Progenitor cell of endocrine pancreas (in vitro differentiated cells): ENCODE data around the gene ZBED1. TPM values are rescaled to one million over a fixed set of nuclear protein-coding genes. Genes with fewer than 3 reads are reported as not detected.

Source experiments
- DNase-seq: peaks from one replicate; pipeline ENCODE4 v3.0.0; 2021; ENCODE audit warnings: low spot score; ENCODE audit not compliant: unreplicated experiment
- H3K27ac Mint-ChIP-seq: 2 replicates; pipeline ENCODE4 v1.8.0; 2021; ENCODE audit warnings: mild to moderate bottlenecking, moderate library complexity, mixed read lengths
- H3K27me3 Mint-ChIP-seq: 2 replicates; pipeline ENCODE4 v1.8.0; 2021; ENCODE audit warnings: mixed read lengths
- H3K36me3 Mint-ChIP-seq: 2 replicates; pipeline ENCODE4 v1.8.0; 2022; ENCODE audit warnings: mixed read lengths; ENCODE audit not compliant: insufficient read depth
- H3K4me1 Mint-ChIP-seq: 2 replicates; pipeline ENCODE4 v1.8.0; 2021; ENCODE audit warnings: low read depth, mixed read lengths
- H3K4me3 Mint-ChIP-seq: 2 replicates; pipeline ENCODE4 v1.8.0; 2021; ENCODE audit warnings: low read depth, mild to moderate bottlenecking, moderate library complexity, mixed read lengths
- H3K9me3 Mint-ChIP-seq: 2 replicates; pipeline ENCODE4 v1.8.0; 2021; ENCODE audit warnings: low read depth, mixed read lengths
- total RNA-seq: library from RNA; stranded (reverse); gene quantifications from 2 replicates; pipeline ENCODE4 v1.2.1, GENCODE V29; 2021
- TF ChIP-seq, protein P1 (sequence below): fragments of 200-600 bp; sonication (generic); IDR thresholded peaks from one replicate; pipeline ENCODE4 v1.5.0; 2021; ENCODE audit warnings: antibody characterized with exemption, mild to moderate bottlenecking; ENCODE audit not compliant: unreplicated experiment

ZBED1 gene
- total RNA-seq, 1 donor from 2014 or later: 59.6 TPM

DNA sequence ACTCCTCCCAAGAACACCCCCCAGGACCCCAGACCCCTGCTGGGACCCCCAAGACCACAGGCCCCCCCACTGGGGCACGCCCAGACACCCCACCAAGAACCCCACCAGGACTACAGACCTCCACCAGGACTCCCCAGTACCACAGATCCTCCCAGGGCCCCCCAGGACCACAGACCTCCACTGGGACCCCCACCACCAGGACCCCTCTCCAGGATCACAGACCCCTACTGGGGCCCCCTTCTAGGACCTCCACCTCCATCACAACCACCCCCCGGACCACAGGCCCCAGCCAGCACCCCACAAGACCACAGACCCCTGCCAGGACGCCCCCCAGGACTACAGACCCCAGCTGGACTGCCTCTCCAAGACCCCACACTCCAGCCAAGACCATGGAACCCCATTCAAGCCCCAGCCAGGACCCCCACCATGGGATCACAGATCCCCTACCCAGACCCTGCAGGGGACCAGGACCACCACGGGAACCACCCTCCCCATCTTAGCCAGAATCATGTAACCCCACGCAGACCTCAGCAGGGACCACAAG, 855 bp upstream of the ZBED1 start:
- no peaks in the 10 kb centered on the region for H3K36me3 Mint-ChIP-seq
- H3K9me3 Mint-ChIP-seq: no peaks in the 10 kb centered on the region
- peak overlapping the region; percentile 87 for H3K27ac Mint-ChIP-seq
- DNase-seq: no peak
- peak overlapping the region; percentile 67 for H3K4me3 Mint-ChIP-seq
- peaks cover 22% of the 10 kb centered on the region for H3K4me1 Mint-ChIP-seq
- TF ChIP-seq, protein P1, sequence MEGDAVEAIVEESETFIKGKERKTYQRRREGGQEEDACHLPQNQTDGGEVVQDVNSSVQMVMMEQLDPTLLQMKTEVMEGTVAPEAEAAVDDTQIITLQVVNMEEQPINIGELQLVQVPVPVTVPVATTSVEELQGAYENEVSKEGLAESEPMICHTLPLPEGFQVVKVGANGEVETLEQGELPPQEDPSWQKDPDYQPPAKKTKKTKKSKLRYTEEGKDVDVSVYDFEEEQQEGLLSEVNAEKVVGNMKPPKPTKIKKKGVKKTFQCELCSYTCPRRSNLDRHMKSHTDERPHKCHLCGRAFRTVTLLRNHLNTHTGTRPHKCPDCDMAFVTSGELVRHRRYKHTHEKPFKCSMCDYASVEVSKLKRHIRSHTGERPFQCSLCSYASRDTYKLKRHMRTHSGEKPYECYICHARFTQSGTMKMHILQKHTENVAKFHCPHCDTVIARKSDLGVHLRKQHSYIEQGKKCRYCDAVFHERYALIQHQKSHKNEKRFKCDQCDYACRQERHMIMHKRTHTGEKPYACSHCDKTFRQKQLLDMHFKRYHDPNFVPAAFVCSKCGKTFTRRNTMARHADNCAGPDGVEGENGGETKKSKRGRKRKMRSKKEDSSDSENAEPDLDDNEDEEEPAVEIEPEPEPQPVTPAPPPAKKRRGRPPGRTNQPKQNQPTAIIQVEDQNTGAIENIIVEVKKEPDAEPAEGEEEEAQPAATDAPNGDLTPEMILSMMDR: no peak
- no peaks in the 10 kb centered on the region for H3K27me3 Mint-ChIP-seq

DNA sequence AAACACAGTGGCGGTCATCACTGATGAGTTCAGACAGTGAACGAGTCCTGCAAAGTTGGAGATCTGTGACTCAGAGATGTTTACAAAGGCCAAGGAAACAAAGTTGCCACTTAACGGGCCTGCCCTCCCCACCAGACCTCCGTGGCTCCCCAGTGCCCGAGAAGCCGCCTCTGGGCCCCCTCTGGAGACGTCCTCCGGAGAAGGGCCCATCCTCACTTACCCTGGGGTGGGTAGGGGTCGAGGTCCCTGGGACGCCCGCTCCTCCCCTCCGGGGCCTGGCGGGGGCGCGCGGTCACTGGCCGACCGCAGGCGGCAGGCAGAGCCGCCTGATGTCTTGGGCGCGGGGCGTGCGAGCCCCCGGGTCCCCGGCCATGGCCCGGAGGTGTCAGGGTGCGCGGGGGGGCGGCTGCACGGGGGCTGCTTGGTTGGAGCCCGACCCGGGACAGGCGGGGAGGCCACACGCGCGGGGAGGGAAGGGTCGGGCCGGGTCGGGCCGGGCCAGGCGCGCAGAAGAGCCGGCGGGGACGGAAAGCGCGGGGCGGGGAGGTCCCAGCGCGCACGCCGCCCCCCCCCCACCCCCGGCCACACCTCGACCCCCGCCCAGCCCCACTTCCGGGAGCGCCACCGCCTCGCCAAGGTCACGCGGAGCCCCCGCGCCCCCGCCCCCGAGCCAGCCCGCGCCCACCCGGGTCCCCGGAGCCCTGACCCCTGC, 529 bp downstream of the ZBED1 start:
- Mint-ChIP-seq H3K27ac (peak overlapping the region; percentile 93), H3K27me3 (no peaks in the 10 kb centered on the region), H3K36me3 (peaks cover 4% of the 10 kb centered on the region), H3K4me3 (peak overlapping the region; percentile 80), H3K9me3 (no peaks in the 10 kb centered on the region), H3K4me1 (peaks cover 24% of the 10 kb centered on the region)
- TF ChIP-seq, protein P1: peak; percentile 40
- peak; percentile 70 for DNase-seq

DNA sequence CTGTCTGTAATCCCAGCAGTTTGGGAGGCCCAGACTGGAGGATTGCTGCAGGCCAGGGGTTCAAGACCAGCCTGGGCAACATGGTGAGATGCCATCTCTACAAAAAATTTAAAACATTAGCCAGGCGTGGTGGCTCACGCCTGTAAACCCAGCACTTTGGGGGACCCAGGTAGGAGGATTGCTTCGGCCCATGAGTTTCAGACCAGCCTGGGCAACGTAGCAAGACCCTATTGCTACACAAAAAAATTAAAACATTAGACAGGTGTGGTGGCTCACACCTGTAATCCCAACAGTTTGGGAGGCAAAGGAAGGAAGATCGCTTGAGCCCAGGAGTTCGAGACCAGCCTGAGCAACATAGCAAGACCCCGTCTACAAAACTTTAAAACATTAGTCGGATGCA, 1.3 kb downstream of the ZBED1 start:
- Mint-ChIP-seq H3K36me3 (peaks cover 4% of the 10 kb centered on the region), H3K4me3 (peak overlapping the region; percentile 80), H3K27me3 (no peaks in the 10 kb centered on the region), H3K27ac (peak overlapping the region; percentile 93), H3K9me3 (no peaks in the 10 kb centered on the region), H3K4me1 (peaks cover 24% of the 10 kb centered on the region)
- TF ChIP-seq, protein P1: no peak
- DNase-seq: no peak

DNA sequence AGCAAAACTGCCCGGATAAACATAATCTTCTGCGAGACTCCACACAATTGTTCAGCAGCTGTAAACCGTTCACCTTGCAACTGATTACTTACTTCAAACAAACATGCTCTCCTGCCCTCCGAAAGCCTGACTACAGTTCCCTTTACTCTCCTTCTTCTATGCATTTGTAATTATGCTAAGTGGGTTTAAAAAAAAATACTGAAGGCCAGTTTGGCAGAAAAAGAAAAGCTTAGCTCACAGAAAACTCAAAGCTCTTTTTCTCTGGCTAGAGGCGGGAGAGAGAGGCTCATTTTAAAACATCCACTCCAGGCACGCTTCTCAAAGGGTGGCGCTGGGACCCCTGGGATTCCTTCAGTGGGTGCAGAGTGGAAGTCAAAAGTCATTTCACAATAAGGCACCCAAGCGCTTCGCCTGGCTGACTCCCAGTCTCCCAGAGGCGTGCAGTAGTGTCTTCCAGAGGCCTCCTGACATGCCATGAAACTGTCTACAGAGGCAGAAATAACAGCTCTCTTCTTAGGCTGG, 1.9 kb downstream of the ZBED1 start:
- Mint-ChIP-seq H3K9me3 (no peaks in the 10 kb centered on the region), H3K27ac (peak overlapping the region; percentile 93)

More for the DNA sequence above, 1.9 kb downstream of the ZBED1 start:
- TF ChIP-seq, protein P1: no peak
- Mint-ChIP-seq H3K36me3 (peaks cover 4% of the 10 kb centered on the region), H3K27me3 (no peaks in the 10 kb centered on the region), H3K4me1 (peaks cover 24% of the 10 kb centered on the region), H3K4me3 (peak overlapping the region; percentile 80)
- DNase-seq: no peak
